DOHH2 (cell line): Measurements from ENCODE around the gene FARSA.

Source experiments
- H3F3A ChIP-seq: fragments of 200-600 bp; sonication (generic), shearing (Covaris generic); 2 replicates; pipeline ENCODE4 v1.6.0; 2016; ENCODE audit warnings: antibody characterized with exemption, mild to moderate bottlenecking; ENCODE audit not compliant: control insufficient read depth, insufficient read depth
- H3K27ac ChIP-seq: fragments of 200-600 bp; sonication (generic); 2 replicates; pipeline ENCODE4 v1.5.1; 2014; ENCODE audit warnings: low read depth, mild to moderate bottlenecking, low read length, moderate library complexity
- H3K27me3 ChIP-seq: fragments of 200-600 bp; sonication (generic); 2 replicates; pipeline ENCODE4 v1.6.1; 2014; ENCODE audit warnings: mild to moderate bottlenecking, low read length, mixed read lengths; ENCODE audit not compliant: control insufficient read depth
- H3K36me3 ChIP-seq: fragments of 200-600 bp; sonication (generic); 2 replicates; pipeline ENCODE4 v1.6.1; 2014; ENCODE audit warnings: mild to moderate bottlenecking, low read length, moderate library complexity, mixed read lengths; ENCODE audit not compliant: control insufficient read depth
- H3K4me1 ChIP-seq: fragments of 200-600 bp; sonication (generic); 2 replicates; pipeline ENCODE4 v1.6.1; 2014; ENCODE audit warnings: mild to moderate bottlenecking, low read length, mixed read lengths; ENCODE audit not compliant: control insufficient read depth
- H3K4me2 ChIP-seq: fragments of 200-600 bp; sonication (generic); 2 replicates; pipeline ENCODE4 v1.6.0; 2014; ENCODE audit warnings: mild to moderate bottlenecking, low read length, moderate library complexity
- H3K4me3 ChIP-seq: fragments of 200-600 bp; sonication (generic); 2 replicates; pipeline ENCODE4 v1.5.1; 2014; ENCODE audit warnings: mild to moderate bottlenecking, low read length, mixed read lengths
- H3K79me2 ChIP-seq: fragments of 200-600 bp; sonication (generic); 2 replicates; pipeline ENCODE4 v1.6.1; 2014; ENCODE audit warnings: mild to moderate bottlenecking, low read length, mixed read lengths; ENCODE audit not compliant: control insufficient read depth
- H3K9me2 ChIP-seq: fragments of 200-600 bp; sonication (generic); replicated peaks from 2 replicates; pipeline ENCODE4 v1.6.1; 2014; ENCODE audit warnings: mild to moderate bottlenecking, low read length, mixed read lengths; ENCODE audit not compliant: control insufficient read depth
- H3K9me3 ChIP-seq: fragments of 200-600 bp; sonication (generic); 2 replicates; pipeline ENCODE4 v1.6.1; 2014; ENCODE audit warnings: antibody characterized with exemption, low read length, mixed read lengths; ENCODE audit not compliant: control insufficient read depth, insufficient read depth
- H4K20me1 ChIP-seq: fragments of 200-600 bp; sonication (generic); 2 replicates; pipeline ENCODE4 v1.6.0; 2014; ENCODE audit warnings: low read depth, mild to moderate bottlenecking, antibody characterized with exemption, low read length, moderate library complexity; ENCODE audit not compliant: control insufficient read depth, insufficient read depth
- CTCF ChIP-seq: fragments of 200-600 bp; sonication (generic); IDR thresholded peaks from one replicate; pipeline ENCODE4 v1.5.1; 2014; ENCODE audit warnings: antibody characterized with exemption, mild to moderate bottlenecking, low read depth, low read length; ENCODE audit not compliant: poor library complexity, severe bottlenecking
- EZH2phosphoT487 ChIP-seq: fragments of 200-600 bp; sonication (generic); IDR thresholded peaks from 2 replicates; pipeline ENCODE4 v1.6.1; 2017; ENCODE audit warnings: borderline replicate concordance, mild to moderate bottlenecking, antibody characterized with exemption, low read length, moderate library complexity, mixed read lengths

The FARSA gene

GRCh38 chr19:12938779-12939601 lies 5.5 kb upstream of the FARSA start:
- peak overlapping the region; percentile 75 for H3K27ac ChIP-seq
- peaks cover 54% of the 10 kb centered on the region for H3K36me3 ChIP-seq
- H3K4me2 ChIP-seq: peak overlapping the region; percentile 85
- TF ChIP-seq CTCF (peak; percentile 26), EZH2phosphoT487 (no peak)
- H4K20me1 ChIP-seq: peaks cover 22% of the 10 kb centered on the region
- H3K27me3 ChIP-seq: no peaks in the 10 kb centered on the region
- H3F3A ChIP-seq: peaks cover 65% of the 10 kb centered on the region
- H3K4me3 ChIP-seq: peak overlapping the region; percentile 86
- H3K9me3 ChIP-seq: no peaks in the 10 kb centered on the region
- peaks cover 63% of the 10 kb centered on the region for H3K4me1 ChIP-seq
- no peaks in the 10 kb centered on the region for H3K9me2 ChIP-seq
- peaks cover 37% of the 10 kb centered on the region for H3K79me2 ChIP-seq

GRCh38 chr19:12937927-12938778 lies 4.6 kb upstream of the FARSA start, which contains the start of gene CALR:
CALR (plus strand) TSS chr19:12938609; CDS start chr19:12938680, 71 bp downstream.
- H4K20me1 ChIP-seq: peaks cover 22% of the 10 kb centered on the region
- peak within 1 kb of the TSS; percentile 86 for H3K4me3 ChIP-seq
- peak within 1 kb of the TSS; percentile 95 for H3K27ac ChIP-seq
- peaks cover 60% of the 10 kb centered on the region for H3K4me1 ChIP-seq
- no peaks in the 10 kb centered on the region for H3K9me2 ChIP-seq
- H3F3A ChIP-seq: peaks cover 56% of the 10 kb centered on the region
- H3K9me3 ChIP-seq: no peaks in the 10 kb centered on the region
- peaks cover 45% of the 10 kb centered on the region for H3K79me2 ChIP-seq
- TF ChIP-seq CTCF: no peak
- no peak for TF ChIP-seq EZH2phosphoT487
- H3K4me2 ChIP-seq: peak within 1 kb of the TSS; percentile 88
- H3K36me3 ChIP-seq: peaks cover 49% of the 10 kb centered on the region
- H3K27me3 ChIP-seq: no peaks in the 10 kb centered on the region

GRCh38 chr19:12937093-12937926 lies 3.8 kb upstream of the FARSA start:
- no peaks in the 10 kb centered on the region for H3K27me3 ChIP-seq
- H3K4me3 ChIP-seq: peak overlapping the region; percentile 86
- peaks cover 50% of the 10 kb centered on the region for H3K36me3 ChIP-seq
- TF ChIP-seq EZH2phosphoT487 (no peak), CTCF (peak; percentile 37)
- no peaks in the 10 kb centered on the region for H3K9me3 ChIP-seq
- H3F3A ChIP-seq: peaks cover 49% of the 10 kb centered on the region
- H3K4me2 ChIP-seq: peak overlapping the region; percentile 88
- H3K27ac ChIP-seq: peak overlapping the region; percentile 95
- H3K79me2 ChIP-seq: peaks cover 54% of the 10 kb centered on the region
- no peaks in the 10 kb centered on the region for H3K9me2 ChIP-seq
- peaks cover 22% of the 10 kb centered on the region for H4K20me1 ChIP-seq
- peaks cover 63% of the 10 kb centered on the region for H3K4me1 ChIP-seq
